MM.1S (cell line): ENCODE measurements around the gene DPP9.

Experiments
- DNase-seq: peaks from one replicate; pipeline ENCODE4 v3.0.0-alpha.2; 2015
- H2AFZ ChIP-seq: fragments of 300-600 bp; sonication (generic); 2 replicates; pipeline ENCODE4 v1.6.0; 2016; ENCODE audit warnings: antibody characterized with exemption, low read length
- H3F3A ChIP-seq: fragments of 300-600 bp; sonication (generic); 2 replicates; pipeline ENCODE4 v1.6.1; 2016; ENCODE audit warnings: mild to moderate bottlenecking, antibody characterized with exemption, low read length, moderate library complexity, mixed read lengths; ENCODE audit not compliant: insufficient read depth
- H3K27ac ChIP-seq: fragments of 300-600 bp; sonication (generic); 2 replicates; pipeline ENCODE4 v1.5.1; 2016; ENCODE audit warnings: mild to moderate bottlenecking, low read length
- H3K27me3 ChIP-seq: fragments of 300-600 bp; sonication (generic); replicated peaks from 2 replicates; pipeline ENCODE4 v1.6.0; 2016; ENCODE audit warnings: low read length; ENCODE audit not compliant: insufficient read depth
- H3K36me3 ChIP-seq: fragments of 300-600 bp; sonication (generic); replicated peaks from 2 replicates; pipeline ENCODE4 v1.6.1; 2016; ENCODE audit warnings: mild to moderate bottlenecking, low read length, mixed read lengths; ENCODE audit not compliant: insufficient read depth
- H3K4me1 ChIP-seq: fragments of 300-600 bp; sonication (generic); 2 replicates; pipeline ENCODE4 v1.6.1; 2016; ENCODE audit warnings: low read length, mixed read lengths
- H3K4me2 ChIP-seq: fragments of 300-600 bp; sonication (generic); 2 replicates; pipeline ENCODE4 v1.6.0; 2016; ENCODE audit warnings: low read depth, low read length
- H3K4me3 ChIP-seq: fragments of 300-600 bp; sonication (generic); 2 replicates; pipeline ENCODE4 v1.5.1; 2016; ENCODE audit warnings: low read length, mixed read lengths
- H3K79me2 ChIP-seq: fragments of 300-600 bp; sonication (generic); 2 replicates; pipeline ENCODE4 v1.6.1; 2016; ENCODE audit warnings: mixed run types, low read length, mixed read lengths
- H3K9ac ChIP-seq: fragments of 300-600 bp; sonication (generic); 2 replicates; pipeline ENCODE4 v1.6.1; 2016; ENCODE audit warnings: low read length, mixed read lengths
- H3K9me2 ChIP-seq: fragments of 300-600 bp; sonication (generic); replicated peaks from 2 replicates; pipeline ENCODE4 v1.6.1; 2016; ENCODE audit warnings: mild to moderate bottlenecking, low read length, mixed read lengths; ENCODE audit not compliant: insufficient read depth
- H3K9me3 ChIP-seq: fragments of 300-600 bp; sonication (generic); replicated peaks from 2 replicates; pipeline ENCODE4 v1.6.1; 2016; ENCODE audit warnings: mild to moderate bottlenecking, low read length, mixed read lengths; ENCODE audit not compliant: insufficient read depth
- H4K20me1 ChIP-seq: fragments of 300-600 bp; sonication (generic); 2 replicates; pipeline ENCODE4 v1.6.1; 2016; ENCODE audit warnings: mild to moderate bottlenecking, low read length, moderate library complexity, mixed read lengths; ENCODE audit not compliant: insufficient read depth
- CTCF ChIP-seq: fragments of 300-600 bp; sonication (generic); IDR thresholded peaks from 2 replicates; pipeline ENCODE4 v1.5.1; 2016; ENCODE audit warnings: antibody characterized with exemption, low read length, mixed read lengths
- EZH2 ChIP-seq: fragments of 300-600 bp; sonication (generic); optimal IDR thresholded peaks from 2 replicates; pipeline ENCODE3; 2017; ENCODE audit warnings: low read depth, mild to moderate bottlenecking, antibody characterized with exemption, low read length, mixed read lengths
- EZH2phosphoT487 ChIP-seq: fragments of 300-600 bp; sonication (generic); IDR thresholded peaks from 2 replicates; pipeline ENCODE4 v1.6.1; 2018; ENCODE audit warnings: antibody characterized with exemption, low read length

The DPP9 gene

GRCh38 chr19:4678881-4679790 is 44.5 kb downstream of the DPP9 start:
- 0 out of 2 replicates have a peak, but pooled peaks cover 3% of the 10 kb centered on the region for H3F3A ChIP-seq
- no peak overlapping the region for H3K4me2 ChIP-seq
- H3K9ac ChIP-seq, result no peak overlapping the region
- no peaks in the 10 kb centered on the region for H3K27me3 ChIP-seq
- H3K27ac ChIP-seq, result no peak overlapping the region
- no peak for DNase-seq
- TF ChIP-seq CTCF, result no peak
- no peak for TF ChIP-seq EZH2
- no peak for TF ChIP-seq EZH2phosphoT487
- H3K4me3 ChIP-seq, result no peak overlapping the region
- no peak overlapping the region for H2AFZ ChIP-seq
- no peaks in the 10 kb centered on the region for H3K4me1 ChIP-seq
- H3K79me2 ChIP-seq, result no peaks in the 10 kb centered on the region
- H3K9me2 ChIP-seq, result no peaks in the 10 kb centered on the region
- H3K9me3 ChIP-seq, result no peaks in the 10 kb centered on the region
- H3K36me3 ChIP-seq, result no peaks in the 10 kb centered on the region
- H4K20me1 ChIP-seq, result no peaks in the 10 kb centered on the region; the same call in 1 of the 2 replicates

- Histone ChIP-seq H3K79me2 (no peaks in the 10 kb centered on the region), H3K27ac (no peak overlapping the region), H3K9ac (no peak overlapping the region), H2AFZ (no peak overlapping the region), H3K36me3 (no peaks in the 10 kb centered on the region), H3K4me1 (no peaks in the 10 kb centered on the region), H3K4me2 (no peak overlapping the region), H4K20me1 (no peaks in the 10 kb centered on the region; the same call in 1 of the 2 replicates), H3K27me3 (no peaks in the 10 kb centered on the region), H3K4me3 (no peak overlapping the region), H3F3A (0 out of 2 replicates have a peak, but pooled peaks cover 5% of the 10 kb centered on the region), H3K9me2 (no peaks in the 10 kb centered on the region), H3K9me3 (no peaks in the 10 kb centered on the region)
- no peak for DNase-seq
- TF ChIP-seq CTCF (peak; percentile 35), EZH2phosphoT487 (no peak), EZH2 (no peak)
These were observed 46.5 kb downstream of the DPP9 start for GRCh38 chr19:4676955-4677731.

- no peak for TF ChIP-seq CTCF
- no peak for TF ChIP-seq EZH2phosphoT487
- Histone ChIP-seq H3K9me3 (no peaks in the 10 kb centered on the region), H4K20me1 (no peaks in the 10 kb centered on the region; the same call in 1 of the 2 replicates), H3K79me2 (no peaks in the 10 kb centered on the region), H3F3A (peaks cover 16% of the 10 kb centered on the region; the same call in 1 of the 2 replicates), H3K4me2 (no peak overlapping the region), H3K9ac (no peak overlapping the region), H3K27ac (no peak overlapping the region), H3K4me1 (no peaks in the 10 kb centered on the region), H3K27me3 (no peaks in the 10 kb centered on the region), H3K9me2 (no peaks in the 10 kb centered on the region), H3K36me3 (no peaks in the 10 kb centered on the region), H2AFZ (no peak overlapping the region), H3K4me3 (no peak overlapping the region)
- no peak for DNase-seq
These were observed 48.3 kb downstream of the DPP9 start for GRCh38 chr19:4675346-4675745.
